H9 (cell line): ENCODE measurements around the gene SMARCC2. TPM values are rescaled to one million over a fixed set of nuclear protein-coding genes. Genes with fewer than 3 reads are reported as not detected.

ENCODE experiments used
- DNase-seq: peaks from one replicate; pipeline ENCODE4 v3.0.0-alpha.2; 2017
- H2AFZ ChIP-seq: one replicate; pipeline ENCODE4 v1.6.1; 2013; ENCODE audit warnings: mild to moderate bottlenecking, low read length, control low read depth, moderate library complexity
- H2AK5ac ChIP-seq: 2 replicates; pipeline ENCODE4 v1.6.1; 2013; ENCODE audit warnings: low read length, control low read depth, mixed read lengths; ENCODE audit not compliant: insufficient read length
- H2BK120ac ChIP-seq: one replicate; pipeline ENCODE4 v1.6.1; 2013; ENCODE audit warnings: low read depth, mild to moderate bottlenecking, low read length, control low read depth, inconsistent platforms; ENCODE audit not compliant: poor library complexity, severe bottlenecking
- H2BK12ac ChIP-seq: 2 replicates; pipeline ENCODE4 v1.6.1; 2013; ENCODE audit warnings: low read length, control low read depth, mixed read lengths, low read depth; ENCODE audit not compliant: insufficient read length
- H2BK15ac ChIP-seq: 2 replicates; pipeline ENCODE4 v1.6.1; 2013; ENCODE audit warnings: low read depth, low read length, control low read depth
- H2BK20ac ChIP-seq: one replicate; pipeline ENCODE4 v1.6.1; 2013; ENCODE audit warnings: low read depth, mild to moderate bottlenecking, low read length, control low read depth, inconsistent platforms; ENCODE audit not compliant: poor library complexity, severe bottlenecking
- H2BK5ac ChIP-seq: 2 replicates; pipeline ENCODE4 v1.6.1; 2013; ENCODE audit warnings: low read length, control low read depth, mixed read lengths; ENCODE audit not compliant: insufficient read length
- H3K14ac ChIP-seq: 2 replicates; pipeline ENCODE4 v1.6.1; 2013; ENCODE audit warnings: low read length, control low read depth; ENCODE audit not compliant: insufficient read depth
- H3K18ac ChIP-seq: 2 replicates; pipeline ENCODE4 v1.6.1; 2013; ENCODE audit warnings: low read depth, mild to moderate bottlenecking, mixed read lengths, low read length, control low read depth; ENCODE audit not compliant: insufficient read length
- H3K23ac ChIP-seq: 2 replicates; pipeline ENCODE4 v1.6.1; 2013; ENCODE audit warnings: low read length, control low read depth, mixed read lengths, low read depth; ENCODE audit not compliant: insufficient read length
- H3K23me2 ChIP-seq: 2 replicates; pipeline ENCODE4 v1.6.1; 2013; ENCODE audit warnings: low read depth, mild to moderate bottlenecking, mixed read lengths, low read length, control low read depth; ENCODE audit not compliant: insufficient read length, poor library complexity, severe bottlenecking
- H3K27ac ChIP-seq: 2 replicates; pipeline ENCODE4 v1.5.1; 2013; ENCODE audit warnings: low read length, control low read depth, mixed read lengths, low read depth; ENCODE audit not compliant: insufficient read length
- H3K27me3 ChIP-seq: 2 replicates; pipeline ENCODE4 v1.6.1; 2013; ENCODE audit warnings: low read length, control low read depth, inconsistent platforms; ENCODE audit not compliant: insufficient read depth
- H3K4ac ChIP-seq: 2 replicates; pipeline ENCODE4 v1.6.1; 2013; ENCODE audit warnings: low read depth, mild to moderate bottlenecking, control low read depth, inconsistent platforms, low read length, moderate library complexity
- H3K4me1 ChIP-seq: 2 replicates; pipeline ENCODE4 v1.6.1; 2013; ENCODE audit warnings: low read length, control low read depth, inconsistent platforms; ENCODE audit not compliant: insufficient read depth
- H3K4me2 ChIP-seq: 2 replicates; pipeline ENCODE4 v1.6.1; 2013; ENCODE audit warnings: low read length, control low read depth, mixed read lengths; ENCODE audit not compliant: insufficient read length, insufficient read depth
- H3K56ac ChIP-seq: 2 replicates; pipeline ENCODE4 v1.6.1; 2013; ENCODE audit warnings: low read depth, mild to moderate bottlenecking, mixed read lengths, low read length, control low read depth; ENCODE audit not compliant: insufficient read length
- H3K79me1 ChIP-seq: 2 replicates; pipeline ENCODE4 v1.6.1; 2013; ENCODE audit warnings: low read depth, mild to moderate bottlenecking, moderate library complexity, low read length, control low read depth, inconsistent platforms; ENCODE audit not compliant: insufficient read depth, poor library complexity, severe bottlenecking
- H3K79me2 ChIP-seq: 2 replicates; pipeline ENCODE4 v1.6.1; 2013; ENCODE audit warnings: low read length, control low read depth, inconsistent platforms; ENCODE audit not compliant: insufficient read depth
- H3K9ac ChIP-seq: 2 replicates; pipeline ENCODE4 v1.6.1; 2013; ENCODE audit warnings: low read length, control low read depth, mixed read lengths; ENCODE audit not compliant: insufficient read length; ENCODE audit errors: extremely low read depth
- H3K9me3 ChIP-seq: one replicate; pipeline ENCODE4 v1.6.1; 2013; ENCODE audit warnings: low read depth, low read length, inconsistent platforms; ENCODE audit not compliant: control insufficient read depth
- H3T11ph ChIP-seq: one replicate; pipeline ENCODE4 v1.6.1; 2013; ENCODE audit warnings: mild to moderate bottlenecking, low read length, control low read depth, inconsistent platforms
- H4K20me1 ChIP-seq: one replicate; pipeline ENCODE4 v1.6.1; 2013; ENCODE audit not compliant: control insufficient read depth, insufficient read length, insufficient read depth
- H4K5ac ChIP-seq: 2 replicates; pipeline ENCODE4 v1.6.1; 2013; ENCODE audit warnings: low read depth, mild to moderate bottlenecking, mixed read lengths, low read length, control low read depth; ENCODE audit not compliant: insufficient read length
- H4K8ac ChIP-seq: replicated peaks from 2 replicates; pipeline ENCODE4 v1.6.1; 2013; ENCODE audit warnings: low read length, control low read depth, mixed read lengths, low read depth; ENCODE audit not compliant: insufficient read length
- H4K91ac ChIP-seq: 2 replicates; pipeline ENCODE4 v1.6.1; 2013; ENCODE audit warnings: low read depth, mild to moderate bottlenecking, moderate library complexity, mixed read lengths, low read length, control low read depth; ENCODE audit not compliant: insufficient read length
- H3K27ac Mint-ChIP-seq, 3 experiments: 2 replicates in 2 of 3; 3 replicates in 1 of 3; pipeline ENCODE4 v1.8.0; 2020 to 2021; ENCODE audit warnings: mixed read lengths in 3 of 3, mild to moderate bottlenecking in 1 of 3, moderate library complexity in 1 of 3
- H3K27me3 Mint-ChIP-seq: 2 replicates; pipeline ENCODE4 v1.8.0; 2021; ENCODE audit warnings: low read depth, mild to moderate bottlenecking, moderate library complexity, mixed read lengths
- H3K36me3 Mint-ChIP-seq, 3 experiments: 2 replicates in 2 of 3; 3 replicates in 1 of 3; pipeline ENCODE4 v1.8.0; 2020 to 2021; ENCODE audit warnings: low read depth in 3 of 3, mixed read lengths in 3 of 3; ENCODE audit not compliant: insufficient read depth in 1 of 3
- H3K4me1 Mint-ChIP-seq, 2 experiments: 2 replicates each; pipeline ENCODE4 v1.8.0; 2020; ENCODE audit warnings: mixed read lengths in 2 of 2
- H3K4me3 Mint-ChIP-seq, 2 experiments: 2 replicates in 1 of 2; 3 replicates in 1 of 2; pipeline ENCODE4 v1.8.0; 2020 to 2021; ENCODE audit warnings: mild to moderate bottlenecking in 2 of 2, mixed read lengths in 2 of 2, moderate library complexity in 1 of 2
- H3K9me3 Mint-ChIP-seq, 2 experiments: 2 replicates in 1 of 2; 3 replicates in 1 of 2; pipeline ENCODE4 v1.8.0; 2020; ENCODE audit warnings: mild to moderate bottlenecking in 2 of 2, mixed read lengths in 2 of 2, moderate library complexity in 1 of 2
- CTCF ChIP-seq: fragments of 200-600 bp; sonication (generic); conservative IDR thresholded peaks from 3 replicates; pipeline ENCODE4 v1.8.0; 2021; ENCODE audit warnings: antibody characterized with exemption, mild to moderate bottlenecking
- WGBS: extraction: QIAGEN DNeasy Blood & Tissue Kit; methylation state at CpG from one replicate; pipeline ENCODE4 v1.1.7; 2013; ENCODE audit warnings: missing lambda C conversion rate, low lambda C conversion rate, mixed read lengths; ENCODE audit not compliant: insufficient read length; ENCODE audit errors: extremely low coverage; 5-methylcytosine and 5-hydroxymethylcytosine counted together
- total RNA-seq: library from RNA; stranded (reverse); gene quantifications from 2 replicates; pipeline ENCODE4 v1.2.1, GENCODE V29; 2021

SMARCC2 gene
- total RNA-seq, 1 experiment from 2014 or later, result 86.9 TPM

DNA sequence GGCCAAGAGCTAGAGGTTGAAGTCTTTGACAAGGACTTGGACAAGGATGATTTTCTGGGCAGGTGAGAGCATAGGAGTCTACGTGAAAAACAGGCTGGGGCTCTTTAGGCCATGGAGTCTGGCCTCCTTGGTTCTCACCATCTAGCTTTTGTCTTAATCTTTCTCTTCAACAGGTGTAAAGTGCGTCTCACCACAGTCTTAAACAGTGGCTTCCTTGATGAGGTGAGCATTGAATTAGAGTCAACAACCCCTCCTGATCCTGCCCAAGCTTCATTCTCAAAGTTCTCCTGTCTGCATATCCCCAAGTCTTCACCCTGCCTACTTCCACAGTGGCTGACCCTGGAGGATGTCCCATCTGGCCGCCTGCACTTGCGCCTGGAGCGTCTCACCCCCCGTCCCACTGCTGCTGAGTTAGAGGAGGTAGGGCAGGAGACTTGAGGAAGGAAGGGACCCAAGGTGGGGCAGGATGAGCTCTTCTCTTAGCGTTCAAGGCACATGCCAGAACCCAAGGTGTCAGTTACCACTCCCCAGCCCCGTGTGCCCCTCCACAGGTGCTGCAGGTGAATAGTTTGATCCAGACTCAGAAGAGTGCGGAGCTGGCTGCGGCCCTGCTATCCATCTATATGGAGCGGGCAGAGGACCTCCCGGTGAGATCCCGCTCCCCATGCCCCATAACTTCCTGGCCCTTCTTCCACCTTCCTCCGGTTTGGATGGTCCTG is 51.3 kb downstream of the SMARCC2 start:
- Mint-ChIP-seq H3K4me1 (no peaks in the 10 kb centered on the region), H3K27me3 (no peaks in the 10 kb centered on the region), H3K9me3 (no peaks in the 10 kb centered on the region; a peak in 2 of 5 replicates), H3K36me3 (peaks cover 71 to 90% (median 88%) of the 10 kb centered on the region in 3 experiments), H3K4me3 (no peak overlapping the region), H3K27ac (no peak overlapping the region; a peak in 1 of 7 replicates)
- no peak overlapping the region for H2AFZ ChIP-seq
- no peak overlapping the region for H2BK12ac ChIP-seq
- H3K56ac ChIP-seq, result no peak overlapping the region
- no peaks in the 10 kb centered on the region for H4K20me1 ChIP-seq
- H2BK120ac ChIP-seq, result no peak overlapping the region
- H2AK5ac ChIP-seq, result no peak overlapping the region
- no peak overlapping the region for H3K18ac ChIP-seq
- no peak overlapping the region for H4K8ac ChIP-seq
- no peak overlapping the region for H2BK5ac ChIP-seq
- H3K79me2 ChIP-seq, result no peaks in the 10 kb centered on the region
- no peak overlapping the region for H4K5ac ChIP-seq
- H3K4me1 ChIP-seq, result no peaks in the 10 kb centered on the region
- DNase-seq, result no peak
- no peaks in the 10 kb centered on the region for H3K27me3 ChIP-seq
- no peak overlapping the region for H3K9ac ChIP-seq
- no peak for TF ChIP-seq CTCF
- no peak overlapping the region for H3K23ac ChIP-seq
- WGBS, result no CpG with 5 or more reads among the region's 14 CpGs
- H3K4me2 ChIP-seq, result no peak overlapping the region
- no peak overlapping the region for H3K4ac ChIP-seq
- no peak overlapping the region for H4K91ac ChIP-seq
- H3K14ac ChIP-seq, result no peak overlapping the region
- no peak overlapping the region for H3T11ph ChIP-seq
- H2BK20ac ChIP-seq, result no peak overlapping the region
- H3K9me3 ChIP-seq, result no peaks in the 10 kb centered on the region
- H3K23me2 ChIP-seq, result no peaks in the 10 kb centered on the region
- no peak overlapping the region for H3K27ac ChIP-seq
- H2BK15ac ChIP-seq, result no peak overlapping the region
- no peaks in the 10 kb centered on the region for H3K79me1 ChIP-seq
